Activated CD8-positive, alpha-beta memory T cell treated with anti-CD3 and anti-CD28 coated beads, Interleukin-2, amount 10 ng/mL, durations not matched to agents 7 days and 5 days (primary cell): ENCODE results near the gene CPNE1. TPM values are rescaled to one million over a fixed set of nuclear protein-coding genes. Genes with fewer than 3 reads are reported as not detected.
A peak's percentile ranks its signal among the peaks of the same experiment; 100 is the strongest.

Experiments
- ATAC-seq: fragments of 150-1000 bp; cut with Tn5 transposase; one replicate; pipeline ENCODE4 v1.10.0; 2021; ENCODE audit warnings: moderate library complexity
- CTCF ChIA-PET: fragments of 350-600 bp; sonication (Branson Sonifier 250); formaldehyde crosslinking; loops from one replicate; lab custom pipeline; 2021; ENCODE audit warnings: antibody characterized with exemption; lab: Charles Lee
- DNase-seq: peaks from one replicate; pipeline ENCODE4 v3.0.0-alpha.2; 2020
- H3K27ac Mint-ChIP-seq: one replicate; pipeline ENCODE4 v1.8.0; 2021; ENCODE audit warnings: mild to moderate bottlenecking, mixed read lengths
- H3K27me3 Mint-ChIP-seq: one replicate; pipeline ENCODE4 v1.8.0; 2021; ENCODE audit warnings: mixed read lengths
- H3K36me3 Mint-ChIP-seq: one replicate; pipeline ENCODE4 v1.8.0; 2021; ENCODE audit warnings: mild to moderate bottlenecking, mixed read lengths
- H3K4me1 Mint-ChIP-seq: one replicate; pipeline ENCODE4 v1.8.0; 2021; ENCODE audit warnings: mixed read lengths
- H3K4me3 Mint-ChIP-seq: one replicate; pipeline ENCODE4 v1.8.0; 2021; ENCODE audit warnings: mild to moderate bottlenecking, moderate library complexity, mixed read lengths
- H3K9me3 Mint-ChIP-seq: one replicate; pipeline ENCODE4 v1.8.0; 2022; ENCODE audit warnings: low read depth, mixed read lengths
- total RNA-seq, 2 experiments: library from RNA; stranded (reverse); gene quantifications; one replicate each; pipeline ENCODE4 v1.2.3, GENCODE V29; 2021

The CPNE1 gene
- total RNA-seq, 2 experiments from 2014 or later, result 277 to 286 TPM

DNA sequence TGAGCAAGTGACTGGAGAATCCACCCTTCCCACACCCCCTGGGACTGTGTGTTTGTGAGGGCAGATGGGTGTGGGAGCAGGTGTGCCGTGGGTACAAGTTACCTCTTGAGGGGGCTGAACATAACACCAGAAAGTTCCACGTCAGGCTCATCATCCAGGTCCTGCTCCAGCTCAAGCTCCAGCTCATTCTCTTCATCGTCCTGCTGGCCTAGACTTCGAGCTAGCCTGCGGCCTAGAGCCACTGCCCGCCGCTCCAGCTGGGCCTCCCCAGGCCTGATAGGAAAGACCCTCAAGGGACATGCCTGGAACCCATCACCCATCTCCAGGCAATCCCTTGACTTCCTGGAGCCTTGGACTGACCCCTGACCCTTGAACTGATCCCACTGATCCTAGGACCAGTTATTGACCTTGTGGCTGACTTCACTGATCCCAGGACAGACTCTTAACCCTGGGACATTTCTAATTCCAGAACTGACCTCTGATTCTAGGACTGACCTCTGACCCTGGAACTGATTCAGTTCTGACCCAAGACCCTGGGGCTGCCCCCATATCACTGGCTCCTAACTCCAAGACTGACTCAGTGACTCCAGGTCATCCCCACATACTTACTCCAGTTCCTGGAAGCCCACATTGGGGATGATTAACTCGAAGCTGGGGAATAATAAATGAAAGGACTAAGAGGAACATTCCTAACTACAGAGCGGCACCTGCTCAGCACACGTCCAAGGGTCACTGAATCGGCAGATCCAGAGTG is 60.8 kb downstream of the CPNE1 start:
- CTCF ChIA-PET, result interaction anchor here (0.7 to 1.7 kb wide), 9 partner anchors 8 to 297 kb away, joined by 3 to 6 read pairs (median 3); partner anchors contain the start of gene SPAG4
- Mint-ChIP-seq H3K9me3 (no peaks in the 10 kb centered on the region), H3K27ac (no peak overlapping the region), H3K27me3 (peaks cover 29% of the 10 kb centered on the region), H3K4me3 (no peak overlapping the region), H3K4me1 (peaks cover 10% of the 10 kb centered on the region), H3K36me3 (no peaks in the 10 kb centered on the region)
- no peak for ATAC-seq
- no peak for DNase-seq

DNA sequence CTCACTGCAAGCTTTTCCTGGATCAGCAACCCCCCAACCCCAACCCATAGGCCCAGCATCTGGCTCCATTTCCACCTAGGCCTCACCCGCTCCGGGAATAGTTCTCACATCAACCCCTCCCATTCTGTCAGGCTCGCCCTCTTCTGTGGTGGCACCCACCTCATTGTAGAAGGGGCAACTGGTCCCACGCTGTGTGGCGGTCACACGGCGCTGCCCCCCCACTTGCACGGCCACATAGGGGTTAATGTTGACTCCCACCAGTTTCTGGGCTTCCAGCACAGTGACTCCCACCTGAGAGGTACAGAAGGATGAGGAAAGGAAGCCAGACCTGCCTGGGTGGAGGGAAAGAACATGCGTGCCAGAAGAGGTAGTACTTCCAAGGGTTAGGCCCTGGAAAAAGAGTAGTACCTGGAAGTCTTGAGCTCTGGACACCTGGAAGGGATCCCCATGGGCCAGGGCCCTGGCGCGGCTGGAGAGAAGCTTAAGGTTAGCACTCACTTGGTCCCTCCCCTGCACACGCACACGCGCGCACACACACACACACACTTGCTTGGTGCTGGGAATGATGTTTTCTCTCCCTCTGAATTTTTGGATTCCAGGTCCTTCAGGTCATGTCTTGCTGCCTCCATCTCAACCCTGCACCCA is 61.7 kb downstream of the CPNE1 start:
- no peak for ATAC-seq
- no peaks in the 10 kb centered on the region for H3K36me3 Mint-ChIP-seq
- H3K27me3 Mint-ChIP-seq, result peaks cover 37% of the 10 kb centered on the region
- no peak overlapping the region for H3K4me3 Mint-ChIP-seq
- peaks cover 10% of the 10 kb centered on the region for H3K4me1 Mint-ChIP-seq
- no peaks in the 10 kb centered on the region for H3K9me3 Mint-ChIP-seq
- CTCF ChIA-PET, result interaction anchor here (1.1 to 1.4 kb wide), 3 partner anchors 11 to 296 kb away, joined by 3 read pairs; no protein-coding TSS in a partner anchor
- DNase-seq, result no peak
- H3K27ac Mint-ChIP-seq, result no peak overlapping the region

DNA sequence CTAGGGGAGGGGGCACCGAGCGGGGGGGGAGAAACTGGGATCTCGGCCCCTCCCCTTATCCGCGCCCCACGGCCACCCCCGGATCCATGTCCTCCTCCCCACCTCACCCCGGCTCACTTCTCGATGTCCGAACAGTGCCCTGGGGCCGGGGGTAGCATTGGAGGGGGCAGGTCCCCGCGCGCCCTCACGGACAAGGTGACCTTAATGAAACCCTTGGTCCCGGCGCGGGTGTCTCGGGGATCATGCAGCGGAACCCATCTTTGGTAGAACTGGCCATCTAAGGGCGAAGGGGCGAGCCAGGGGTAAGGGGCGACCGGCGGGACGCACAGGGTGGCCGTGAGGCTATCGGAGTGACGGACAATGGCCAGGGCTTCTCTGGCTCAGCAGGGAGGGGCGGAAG is 62.7 kb downstream of the CPNE1 start:
- DNase-seq (no peak), ATAC-seq (no peak)
- Mint-ChIP-seq H3K27ac (no peak overlapping the region), H3K9me3 (no peaks in the 10 kb centered on the region), H3K4me3 (no peak overlapping the region), H3K36me3 (no peaks in the 10 kb centered on the region), H3K27me3 (peaks cover 45% of the 10 kb centered on the region), H3K4me1 (peaks cover 9% of the 10 kb centered on the region)
- CTCF ChIA-PET, result interaction anchor here (0.9 to 1.6 kb wide), 12 partner anchors 14 to 353 kb away, joined by 3 to 13 read pairs (median 4); partner anchors contain the start of genes CPNE1, RBM12, SCAND1 and SPAG4

DNA sequence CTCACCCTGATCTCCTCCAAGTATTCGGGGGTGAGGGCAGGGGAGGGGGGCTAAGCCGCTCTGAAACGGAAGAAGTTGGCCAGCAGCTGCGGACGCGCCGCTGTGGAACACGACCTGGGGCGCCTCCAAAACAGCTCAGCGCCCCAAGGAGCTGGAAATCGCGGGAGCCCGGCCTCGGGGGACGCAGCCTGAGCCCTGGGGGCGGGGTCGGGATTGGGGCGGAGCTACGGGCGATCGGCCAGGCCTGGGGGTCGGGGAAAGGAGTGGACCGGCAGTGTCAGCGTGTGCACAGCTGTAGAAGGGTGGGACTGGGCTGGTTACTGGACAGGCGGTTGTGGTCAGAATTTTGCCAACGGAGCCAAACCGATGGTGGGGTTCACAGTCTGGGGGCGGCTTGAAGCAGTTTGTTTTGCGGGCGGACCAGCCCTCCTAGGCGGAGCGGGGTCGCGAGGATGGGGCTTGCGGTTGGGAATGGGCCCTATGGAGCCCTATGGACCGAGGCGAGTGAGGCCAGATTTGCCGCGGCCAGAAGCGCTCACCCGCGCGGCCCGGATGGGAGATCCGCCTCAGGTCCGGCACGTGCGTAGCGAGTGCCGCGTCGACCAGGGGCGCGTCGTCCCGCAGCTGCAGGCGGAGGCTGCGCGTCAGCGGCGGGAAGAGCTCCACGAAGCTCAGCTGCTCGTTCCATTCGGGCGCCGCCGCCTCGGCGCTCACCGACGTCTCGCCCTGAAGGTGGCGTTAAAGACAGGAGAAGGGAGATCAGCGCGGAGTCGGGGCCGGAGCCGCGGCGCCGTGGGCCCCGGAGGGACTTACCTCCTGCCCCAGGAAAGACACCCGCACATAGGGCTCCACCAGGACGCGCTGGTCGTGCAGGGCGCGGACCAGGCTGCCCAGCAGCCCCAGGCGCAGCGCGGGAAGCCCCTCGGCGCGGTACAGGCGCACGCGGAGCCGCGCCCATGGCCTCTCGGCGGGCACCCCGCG is 63.4 kb downstream of the CPNE1 start:
- Mint-ChIP-seq H3K4me1 (peaks cover 7% of the 10 kb centered on the region), H3K4me3 (peak overlapping the region; percentile 57), H3K27me3 (peaks cover 50% of the 10 kb centered on the region), H3K36me3 (no peaks in the 10 kb centered on the region), H3K9me3 (no peaks in the 10 kb centered on the region), H3K27ac (no peak overlapping the region)
- DNase-seq (peak; percentile 85), ATAC-seq (peak; percentile 92)
- CTCF ChIA-PET, result interaction anchor here (0.6 to 1.6 kb wide), 22 partner anchors 9 to 392 kb away, joined by 3 to 13 read pairs (median 4); partner anchors contain the start of genes CPNE1, NFS1, RBM12 and ROMO1

DNA sequence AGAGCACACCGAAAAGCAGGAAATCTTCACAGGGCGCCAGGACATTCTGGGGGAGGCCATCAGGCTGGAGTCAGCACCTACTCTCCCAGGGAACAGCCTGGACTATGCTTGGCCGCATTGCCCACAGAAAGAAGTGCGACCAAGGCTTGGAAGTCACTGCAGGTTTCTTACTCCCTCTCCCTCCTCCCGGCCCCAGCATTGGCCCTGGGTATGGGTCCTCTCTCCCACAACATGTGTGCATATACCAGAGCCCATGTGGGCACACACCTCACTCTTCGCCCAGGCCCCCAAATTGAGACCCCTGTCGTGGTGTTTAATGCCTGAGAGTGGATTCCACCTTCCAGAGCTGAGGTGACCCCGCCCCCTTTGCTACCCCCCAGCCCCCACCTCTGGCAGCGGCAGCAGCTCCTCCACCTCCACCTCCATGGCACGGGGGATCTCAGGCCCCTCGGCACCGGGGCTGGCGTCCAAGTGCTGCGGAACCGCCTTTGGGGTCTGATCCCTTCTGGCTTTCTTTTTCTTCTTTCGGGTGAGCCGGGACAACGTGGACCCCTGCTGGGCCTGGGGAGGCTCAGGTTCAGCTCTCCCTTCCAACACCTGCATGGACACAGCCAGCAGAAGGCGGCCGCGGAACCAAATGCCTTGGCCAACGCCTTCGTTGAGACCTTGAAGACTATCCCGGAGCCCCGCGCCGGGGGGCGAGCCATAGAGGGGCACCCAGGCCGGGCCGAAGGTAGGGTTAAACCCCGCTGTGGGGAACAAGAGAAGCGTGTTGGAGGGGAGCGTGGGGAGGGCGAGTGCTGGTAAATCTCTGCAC is 64.3 kb downstream of the CPNE1 start:
- Mint-ChIP-seq H3K27ac (no peak overlapping the region), H3K27me3 (peaks cover 54% of the 10 kb centered on the region), H3K4me1 (peaks cover 7% of the 10 kb centered on the region), H3K4me3 (no peak overlapping the region), H3K36me3 (no peaks in the 10 kb centered on the region), H3K9me3 (no peaks in the 10 kb centered on the region)
- no peak for ATAC-seq
- no peak for DNase-seq
- CTCF ChIA-PET, result interaction anchor here (0.9 to 1.6 kb wide), 14 partner anchors 8 to 392 kb away, joined by 3 to 13 read pairs (median 4); partner anchors contain the start of genes CPNE1, NFS1, RBM12 and ROMO1

DNA sequence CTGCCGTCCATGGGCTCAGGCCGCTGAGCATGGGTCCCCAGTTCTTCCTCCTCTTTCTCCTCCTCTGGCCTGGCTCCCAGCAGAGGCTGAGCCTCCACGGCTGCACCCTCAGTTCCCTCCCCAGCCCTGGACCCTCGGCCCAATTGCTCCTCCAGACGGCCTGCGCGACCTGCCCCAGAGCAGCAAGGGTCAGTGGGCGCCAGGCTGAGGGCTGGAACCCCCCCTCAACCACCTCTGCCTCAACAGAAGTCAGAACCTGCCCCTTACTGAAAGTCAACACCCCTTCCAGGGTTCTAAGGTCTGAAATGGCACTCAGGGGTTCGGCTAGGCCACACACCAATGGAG is 65.0 kb downstream of the CPNE1 start:
- H3K36me3 Mint-ChIP-seq, result no peaks in the 10 kb centered on the region
- H3K27me3 Mint-ChIP-seq, result peaks cover 54% of the 10 kb centered on the region
- no peak for ATAC-seq
- H3K4me1 Mint-ChIP-seq, result peaks cover 7% of the 10 kb centered on the region
- no peak overlapping the region for H3K4me3 Mint-ChIP-seq
- no peak overlapping the region for H3K27ac Mint-ChIP-seq
- CTCF ChIA-PET, result no interaction called here
- no peaks in the 10 kb centered on the region for H3K9me3 Mint-ChIP-seq
- no peak for DNase-seq

DNA sequence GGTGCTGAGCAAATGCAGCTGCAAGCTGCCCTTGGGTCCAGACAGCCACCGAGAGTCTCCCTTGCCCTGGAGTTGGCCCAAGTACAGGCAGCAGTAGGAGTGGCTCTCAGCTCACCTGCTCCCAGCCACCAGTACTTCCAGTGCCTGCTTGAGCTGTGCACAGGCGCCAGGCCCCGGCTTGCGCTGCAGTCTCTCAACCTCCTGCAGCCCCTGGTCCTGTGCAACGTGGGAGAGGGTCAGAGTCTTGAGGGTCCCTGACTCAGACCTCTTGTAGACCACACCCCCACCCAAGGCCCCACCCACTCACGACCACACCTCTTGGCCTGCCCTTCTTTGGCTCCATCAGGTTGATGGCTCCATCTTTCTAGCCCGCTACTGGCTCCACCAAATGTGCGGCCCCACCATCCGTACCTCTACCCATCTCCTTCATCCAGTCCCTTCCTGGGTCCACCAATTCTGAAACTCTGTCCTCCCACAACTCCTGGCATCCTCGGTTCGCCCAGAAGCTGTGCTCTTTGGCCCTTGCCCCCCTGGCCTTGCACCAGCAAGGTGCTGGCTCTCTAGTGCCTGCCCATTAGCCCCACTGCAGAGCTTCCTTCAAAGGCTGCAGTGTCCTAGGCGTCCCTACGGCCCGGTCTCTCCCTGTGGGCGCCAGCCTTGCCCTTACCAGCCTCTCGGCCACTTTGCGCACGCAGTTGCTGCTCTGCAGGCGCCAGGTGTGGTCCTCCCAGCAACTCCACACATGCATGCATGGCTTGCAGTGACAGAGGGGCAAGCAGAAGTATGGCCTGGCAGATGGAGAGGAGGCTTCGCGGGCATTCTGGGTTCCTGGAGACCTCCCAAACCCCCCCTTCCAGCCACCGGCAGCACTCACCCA is 65.6 kb downstream of the CPNE1 start:
- CTCF ChIA-PET, result no interaction called here
- ATAC-seq, result no peak

DNA sequence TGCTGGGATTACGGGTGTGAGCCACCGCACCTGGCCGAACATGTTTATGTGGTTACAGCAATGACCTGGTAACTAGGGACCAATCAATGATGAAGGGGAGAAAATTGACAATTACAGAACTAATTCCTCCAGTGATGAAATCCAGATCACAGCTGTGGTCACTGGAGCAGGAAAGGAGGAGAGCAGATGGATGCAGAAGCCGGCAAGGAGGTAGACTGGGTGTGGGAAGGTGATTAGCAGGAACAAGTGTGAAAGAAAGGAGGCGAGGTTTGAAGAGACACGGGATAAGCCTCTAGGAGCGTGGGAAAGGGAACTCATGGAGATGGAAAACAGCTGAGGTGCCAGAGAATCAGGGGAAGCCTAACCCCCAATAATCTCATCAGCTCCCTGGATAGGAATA is 66.2 kb downstream of the CPNE1 start:
- Mint-ChIP-seq H3K9me3 (no peaks in the 10 kb centered on the region), H3K27me3 (peaks cover 57% of the 10 kb centered on the region)
- CTCF ChIA-PET, result no interaction called here

More for the DNA sequence above, 65.6 kb downstream of the CPNE1 start:
- Mint-ChIP-seq H3K4me1 (peaks cover 7% of the 10 kb centered on the region), H3K27me3 (peaks cover 54% of the 10 kb centered on the region), H3K27ac (no peak overlapping the region), H3K9me3 (no peaks in the 10 kb centered on the region), H3K36me3 (no peaks in the 10 kb centered on the region), H3K4me3 (no peak overlapping the region)
- DNase-seq, result no peak

DNA sequence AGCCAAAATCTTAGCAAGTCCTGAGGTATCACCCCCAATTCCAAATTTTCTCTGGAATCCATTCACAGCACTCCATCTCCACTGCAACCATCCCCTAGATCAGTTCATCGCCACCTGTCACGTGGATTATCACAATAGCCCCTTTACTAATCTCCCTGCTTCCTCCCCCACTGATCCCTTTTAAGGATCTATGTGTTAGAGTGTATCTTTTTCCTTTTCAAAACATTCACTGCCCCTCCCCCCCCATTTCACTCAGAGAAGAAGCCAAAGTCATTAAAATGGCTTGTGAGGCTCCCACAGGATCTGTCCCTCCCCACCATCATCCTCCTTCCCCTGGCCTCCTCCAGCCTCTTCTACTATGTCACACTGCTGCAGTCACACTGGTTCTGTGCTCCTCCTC is 67.5 kb downstream of the CPNE1 start:
- CTCF ChIA-PET, result interaction anchor here (1.3 kb wide), 1 partner anchor 12 kb away, joined by 4 read pairs; no protein-coding TSS in a partner anchor
- H3K27me3 Mint-ChIP-seq, result peaks cover 52% of the 10 kb centered on the region
- ATAC-seq, result no peak
- H3K4me3 Mint-ChIP-seq, result no peak overlapping the region
- no peaks in the 10 kb centered on the region for H3K36me3 Mint-ChIP-seq
- H3K27ac Mint-ChIP-seq, result no peak overlapping the region
- no peak for DNase-seq
- no peaks in the 10 kb centered on the region for H3K9me3 Mint-ChIP-seq
- H3K4me1 Mint-ChIP-seq, result peaks cover 7% of the 10 kb centered on the region

More for the DNA sequence above, 66.2 kb downstream of the CPNE1 start:
- Mint-ChIP-seq H3K27ac (no peak overlapping the region), H3K4me3 (no peak overlapping the region), H3K4me1 (peaks cover 7% of the 10 kb centered on the region), H3K36me3 (no peaks in the 10 kb centered on the region)
- no peak for ATAC-seq
- no peak for DNase-seq

DNA sequence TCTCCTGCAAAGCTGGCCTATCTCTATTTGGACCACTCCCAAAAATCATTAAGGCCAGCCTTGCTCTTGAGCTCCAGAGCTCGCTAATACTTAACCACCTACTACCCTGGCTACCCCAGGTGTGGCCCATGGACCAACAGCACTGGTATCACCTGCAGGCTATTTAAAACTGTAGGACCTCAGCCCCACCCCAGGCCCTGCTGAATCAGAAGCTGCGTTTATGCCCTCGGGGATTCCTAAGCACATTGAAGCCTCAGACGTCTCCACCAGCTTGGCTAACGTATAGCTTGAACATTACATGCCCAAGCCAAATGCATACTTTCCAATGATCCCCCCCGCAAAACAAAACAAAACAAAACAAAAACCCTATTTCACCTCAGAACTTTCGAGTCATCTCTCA is 68.8 kb downstream of the CPNE1 start:
- CTCF ChIA-PET, result interaction anchor here (1.2 to 1.5 kb wide), 3 partner anchors 9 to 359 kb away, joined by 3 to 4 read pairs (median 4); partner anchors contain the start of gene SCAND1
- Mint-ChIP-seq H3K36me3 (no peaks in the 10 kb centered on the region), H3K27ac (no peak overlapping the region), H3K9me3 (no peaks in the 10 kb centered on the region), H3K27me3 (peaks cover 44% of the 10 kb centered on the region), H3K4me1 (no peaks in the 10 kb centered on the region), H3K4me3 (no peak overlapping the region)
- no peak for ATAC-seq
- no peak for DNase-seq

DNA sequence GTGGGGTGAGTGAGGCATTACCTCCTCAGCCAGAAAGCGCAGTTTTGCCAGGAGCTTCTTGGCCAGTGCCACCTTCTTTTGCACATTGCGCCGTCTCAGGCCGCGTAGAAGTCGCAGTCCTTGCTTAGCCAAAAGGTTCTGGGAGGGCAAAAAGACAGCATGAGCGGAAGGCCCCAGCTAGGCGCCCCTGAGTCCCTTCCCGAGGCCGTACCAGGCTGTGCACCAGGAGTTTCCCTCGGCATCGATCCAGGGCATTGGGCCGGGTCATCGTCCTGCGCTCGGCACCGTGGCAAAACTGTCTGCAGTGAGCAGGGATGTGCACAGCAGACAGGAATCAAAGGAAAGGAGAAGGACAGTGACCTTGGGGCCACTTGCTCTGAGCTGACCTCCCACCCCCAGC is 69.2 kb downstream of the CPNE1 start:
- H3K27me3 Mint-ChIP-seq, result peaks cover 39% of the 10 kb centered on the region
- no peak for ATAC-seq
- H3K4me3 Mint-ChIP-seq, result no peak overlapping the region
- no peaks in the 10 kb centered on the region for H3K4me1 Mint-ChIP-seq
- no peaks in the 10 kb centered on the region for H3K9me3 Mint-ChIP-seq
- CTCF ChIA-PET, result interaction anchor here (1.2 to 1.5 kb wide), 3 partner anchors 9 to 359 kb away, joined by 3 to 4 read pairs (median 4); partner anchors contain the start of gene SCAND1
- no peaks in the 10 kb centered on the region for H3K36me3 Mint-ChIP-seq
- no peak for DNase-seq
- H3K27ac Mint-ChIP-seq, result no peak overlapping the region
